HepG2 (cell line): ENCODE measurements around the gene SLC6A9. TPM values are rescaled to one million over a fixed set of nuclear protein-coding genes. Genes with fewer than 3 reads are reported as not detected.

ENCODE experiments used
- ARHGAP35 ChIP-seq: sonication (generic); formaldehyde crosslinking; IDR thresholded peaks from 2 replicates; pipeline ENCODE4 v1.9.0; 2022; ENCODE audit warnings: mild to moderate bottlenecking, inconsistent platforms, moderate library complexity, missing genetic modification reagents, borderline replicate concordance
- CBX2 ChIP-seq, 2 experiments: fragments of 200-600 bp in 1 of 2; sonication (generic); formaldehyde crosslinking in 1 of 2; IDR thresholded peaks; 2 replicates each; pipeline versions ENCODE4 v1.7.0 to v1.8.1; 2018 to 2022; ENCODE audit warnings: low read depth in 2 of 2, low read length in 1 of 2, mild to moderate bottlenecking in 1 of 2, missing genetic modification reagents in 1 of 2
- CHD2 ChIP-seq: IDR thresholded peaks from 2 replicates; pipeline ENCODE4 v1.6.1; 2011; ENCODE audit warnings: low read depth, low read length, improper control_type of control experiment
- MEF2D ChIP-seq: sonication (generic); formaldehyde crosslinking; IDR thresholded peaks from 2 replicates; pipeline ENCODE4 v1.5.1; 2020; ENCODE audit warnings: mild to moderate bottlenecking, missing genetic modification reagents
- NRL ChIP-seq: sonication (generic); formaldehyde crosslinking; IDR thresholded peaks from 2 replicates; pipeline ENCODE4 v1.5.0; 2020; ENCODE audit warnings: missing genetic modification reagents, mild to moderate bottlenecking, moderate library complexity, borderline replicate concordance
- POLR2G ChIP-seq: fragments of 200-400 bp; formaldehyde crosslinking; IDR thresholded peaks from 2 replicates; pipeline ENCODE4 v1.6.1; 2018; ENCODE audit warnings: mild to moderate bottlenecking, low read depth, low read length, moderate library complexity
- RFX5 ChIP-seq: IDR thresholded peaks from 2 replicates; pipeline ENCODE4 v1.6.1; 2011; ENCODE audit warnings: low read depth, low read length, improper control_type of control experiment
- SIN3B ChIP-seq: fragments of 150-350 bp; IDR thresholded peaks from 2 replicates; pipeline ENCODE4 v1.6.1; 2014; ENCODE audit warnings: low read length
- TARDBP ChIP-seq: sonication (generic); formaldehyde crosslinking; IDR thresholded peaks from 2 replicates; pipeline ENCODE4 v1.8.0; 2022; ENCODE audit warnings: mild to moderate bottlenecking, missing genetic modification reagents
- ZFP37 ChIP-seq: sonication (generic); formaldehyde crosslinking; IDR thresholded peaks from 2 replicates; pipeline ENCODE4 v1.4.0; 2020; ENCODE audit warnings: missing genetic modification reagents, borderline replicate concordance
- ZNF10 ChIP-seq: sonication (generic); formaldehyde crosslinking; IDR thresholded peaks from 2 replicates; pipeline ENCODE4 v1.4.0; 2020; ENCODE audit warnings: mild to moderate bottlenecking, low read depth, missing genetic modification reagents, borderline replicate concordance
- ZNF431 ChIP-seq: sonication (generic); formaldehyde crosslinking; IDR thresholded peaks from 2 replicates; pipeline ENCODE4 v1.9.0; 2022; ENCODE audit warnings: missing genetic modification reagents, low read depth, mild to moderate bottlenecking, borderline replicate concordance
- ZNF460 ChIP-seq: sonication (generic); formaldehyde crosslinking; IDR thresholded peaks from 2 replicates; pipeline ENCODE4 v1.5.1; 2020; ENCODE audit warnings: missing genetic modification reagents, mild to moderate bottlenecking, borderline replicate concordance
- ZNF552 ChIP-seq: sonication (generic); formaldehyde crosslinking; IDR thresholded peaks from 2 replicates; pipeline ENCODE4 v1.9.0; 2022; ENCODE audit warnings: missing genetic modification reagents, mild to moderate bottlenecking, borderline replicate concordance
- ZNF557 ChIP-seq: sonication (generic); formaldehyde crosslinking; IDR thresholded peaks from 2 replicates; pipeline ENCODE4 v1.4.0; 2020; ENCODE audit warnings: missing genetic modification reagents
- ZNF597 ChIP-seq: sonication (generic); formaldehyde crosslinking; IDR thresholded peaks from 2 replicates; pipeline ENCODE4 v1.5.0; 2020; ENCODE audit warnings: missing genetic modification reagents
- ZNF615 ChIP-seq: sonication (generic); formaldehyde crosslinking; IDR thresholded peaks from 2 replicates; pipeline ENCODE4 v1.5.0; 2020; ENCODE audit warnings: mild to moderate bottlenecking, missing genetic modification reagents, borderline replicate concordance
- ZNF629 ChIP-seq: sonication (generic); formaldehyde crosslinking; conservative IDR thresholded peaks from 2 replicates; pipeline ENCODE4 v1.5.0; 2020; ENCODE audit warnings: missing genetic modification reagents
- ZNF674 ChIP-seq: sonication (generic); formaldehyde crosslinking; IDR thresholded peaks from 2 replicates; pipeline ENCODE4 v1.5.0; 2020; ENCODE audit warnings: low read depth, mild to moderate bottlenecking, missing genetic modification reagents
- ZNF775 ChIP-seq: sonication (generic); formaldehyde crosslinking; IDR thresholded peaks from 2 replicates; pipeline ENCODE4 v1.4.0; 2020; ENCODE audit warnings: missing genetic modification reagents, mild to moderate bottlenecking, moderate library complexity, borderline replicate concordance
- polyA plus RNA-seq, 8 experiments: library from polyadenylated mRNA; depleted of rRNA in 3 of 8; stranded (reverse) in 7 of 8; unstranded in 1 of 8; fragments of >200 nt; fragmentation: Illumina TruSeq in 4 of 8; extraction: Trizol in 4 of 8; gene quantifications; 2 replicates each; pipeline versions ENCODE4 v1.2.1 to v1.2.3, GENCODE V29; 2011 to 2016; ENCODE audit warnings: low read depth in 4 of 8, missing spikeins in 1 of 8, mixed read lengths in 1 of 8; ENCODE audit not compliant: insufficient read depth in 1 of 8
- total RNA-seq, 5 experiments: library from RNA; depleted of rRNA; stranded (reverse); fragments of >200 nt; fragmentation: Illumina TruSeq; extraction: Trizol; gene quantifications; 2 replicates each; pipeline ENCODE4 v1.2.3, GENCODE V29; 2016; ENCODE audit warnings: low read depth in 1 of 5
- TF ChIP-seq, protein P1 (sequence below): sonication (generic); formaldehyde crosslinking; IDR thresholded peaks from 2 replicates; pipeline ENCODE4 v1.5.1; 2020; ENCODE audit warnings: mild to moderate bottlenecking, missing genetic modification reagents, borderline replicate concordance
- TF ChIP-seq, protein P2 (sequence below): IDR thresholded peaks from 2 replicates; pipeline ENCODE4 v1.6.1; 2016; ENCODE audit warnings: low read depth

The SLC6A9 gene
- total and polyA plus RNA-seq, 2 of the 13 experiments (the other 11 are each of a cell fraction or from before 2014, with no cell fraction given): 8.5 to 9.9 TPM

GRCh38 chr1:43979528-43980254 is 51.6 kb downstream of the SLC6A9 start (continued):
- TF ChIP-seq, protein P1, sequence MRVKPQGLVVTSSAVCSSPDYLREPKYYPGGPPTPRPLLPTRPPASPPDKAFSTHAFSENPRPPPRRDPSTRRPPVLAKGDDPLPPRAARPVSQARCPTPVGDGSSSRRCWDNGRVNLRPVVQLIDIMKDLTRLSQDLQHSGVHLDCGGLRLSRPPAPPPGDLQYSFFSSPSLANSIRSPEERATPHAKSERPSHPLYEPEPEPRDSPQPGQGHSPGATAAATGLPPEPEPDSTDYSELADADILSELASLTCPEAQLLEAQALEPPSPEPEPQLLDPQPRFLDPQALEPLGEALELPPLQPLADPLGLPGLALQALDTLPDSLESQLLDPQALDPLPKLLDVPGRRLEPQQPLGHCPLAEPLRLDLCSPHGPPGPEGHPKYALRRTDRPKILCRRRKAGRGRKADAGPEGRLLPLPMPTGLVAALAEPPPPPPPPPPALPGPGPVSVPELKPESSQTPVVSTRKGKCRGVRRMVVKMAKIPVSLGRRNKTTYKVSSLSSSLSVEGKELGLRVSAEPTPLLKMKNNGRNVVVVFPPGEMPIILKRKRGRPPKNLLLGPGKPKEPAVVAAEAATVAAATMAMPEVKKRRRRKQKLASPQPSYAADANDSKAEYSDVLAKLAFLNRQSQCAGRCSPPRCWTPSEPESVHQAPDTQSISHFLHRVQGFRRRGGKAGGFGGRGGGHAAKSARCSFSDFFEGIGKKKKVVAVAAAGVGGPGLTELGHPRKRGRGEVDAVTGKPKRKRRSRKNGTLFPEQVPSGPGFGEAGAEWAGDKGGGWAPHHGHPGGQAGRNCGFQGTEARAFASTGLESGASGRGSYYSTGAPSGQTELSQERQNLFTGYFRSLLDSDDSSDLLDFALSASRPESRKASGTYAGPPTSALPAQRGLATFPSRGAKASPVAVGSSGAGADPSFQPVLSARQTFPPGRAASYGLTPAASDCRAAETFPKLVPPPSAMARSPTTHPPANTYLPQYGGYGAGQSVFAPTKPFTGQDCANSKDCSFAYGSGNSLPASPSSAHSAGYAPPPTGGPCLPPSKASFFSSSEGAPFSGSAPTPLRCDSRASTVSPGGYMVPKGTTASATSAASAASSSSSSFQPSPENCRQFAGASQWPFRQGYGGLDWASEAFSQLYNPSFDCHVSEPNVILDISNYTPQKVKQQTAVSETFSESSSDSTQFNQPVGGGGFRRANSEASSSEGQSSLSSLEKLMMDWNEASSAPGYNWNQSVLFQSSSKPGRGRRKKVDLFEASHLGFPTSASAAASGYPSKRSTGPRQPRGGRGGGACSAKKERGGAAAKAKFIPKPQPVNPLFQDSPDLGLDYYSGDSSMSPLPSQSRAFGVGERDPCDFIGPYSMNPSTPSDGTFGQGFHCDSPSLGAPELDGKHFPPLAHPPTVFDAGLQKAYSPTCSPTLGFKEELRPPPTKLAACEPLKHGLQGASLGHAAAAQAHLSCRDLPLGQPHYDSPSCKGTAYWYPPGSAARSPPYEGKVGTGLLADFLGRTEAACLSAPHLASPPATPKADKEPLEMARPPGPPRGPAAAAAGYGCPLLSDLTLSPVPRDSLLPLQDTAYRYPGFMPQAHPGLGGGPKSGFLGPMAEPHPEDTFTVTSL (CRISPR knock-in tag): no peak
- TF ChIP-seq ZNF629 (CRISPR knock-in tag) (no peak), ZNF674 (CRISPR knock-in tag) (no peak), MEF2D (no peak), ZNF10 (no peak), RFX5 (no peak), ARHGAP35 (CRISPR knock-in tag) (peak; percentile 39; the same call in 1 of the 2 replicates), CHD2 (no peak), ZNF552 (CRISPR knock-in tag) (no peak), ZNF615 (CRISPR knock-in tag) (no peak), ZNF460 (CRISPR knock-in tag) (no peak; the same call in 1 of the 2 replicates), ZFP37 (no peak), CBX2 (IDR thresholded peaks at IDR 0.05; ENCODE audit: low read depth, low read length) (no peak), CBX2 (CRISPR knock-in tag; IDR thresholded peaks at IDR 0.05; ENCODE audit: low read depth) (no peak), POLR2G (no peak; the same call in 1 of the 2 replicates), TARDBP (CRISPR knock-in tag) (peak; percentile 21; the same call in 1 of the 2 replicates), ZNF431 (peak; percentile 71; the same call in 1 of the 2 replicates), ZNF557 (CRISPR knock-in tag) (no peak), NRL (CRISPR knock-in tag) (no peak), SIN3B (no peak), ZNF775 (CRISPR knock-in tag) (no peak), ZNF597 (CRISPR knock-in tag) (no peak)
- TF ChIP-seq, protein P2, sequence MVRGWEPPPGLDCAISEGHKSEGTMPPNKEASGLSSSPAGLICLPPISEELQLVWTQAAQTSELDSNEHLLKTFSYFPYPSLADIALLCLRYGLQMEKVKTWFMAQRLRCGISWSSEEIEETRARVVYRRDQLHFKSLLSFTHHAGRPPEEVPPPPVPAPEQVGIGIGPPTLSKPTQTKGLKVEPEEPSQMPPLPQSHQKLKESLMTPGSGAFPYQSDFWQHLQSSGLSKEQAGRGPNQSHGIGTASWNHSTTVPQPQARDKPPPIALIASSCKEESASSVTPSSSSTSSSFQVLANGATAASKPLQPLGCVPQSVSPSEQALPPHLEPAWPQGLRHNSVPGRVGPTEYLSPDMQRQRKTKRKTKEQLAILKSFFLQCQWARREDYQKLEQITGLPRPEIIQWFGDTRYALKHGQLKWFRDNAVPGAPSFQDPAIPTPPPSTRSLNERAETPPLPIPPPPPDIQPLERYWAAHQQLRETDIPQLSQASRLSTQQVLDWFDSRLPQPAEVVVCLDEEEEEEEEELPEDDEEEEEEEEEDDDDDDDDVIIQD (CRISPR knock-in tag): no peak
